OCI-LY1 (cell line): ENCODE results near the gene KCNJ12.
"Not testable (repeated sequence)": the region's sequence is repeated elsewhere in the genome, so short reads cannot be mapped to it uniquely, and the experiment has no call there.

ENCODE experiments used
- CTCF ChIP-seq: fragments of 200-600 bp; sonication (generic), shearing (Covaris generic); IDR thresholded peaks from 2 replicates; pipeline ENCODE4 v1.5.1; 2017; ENCODE audit warnings: mild to moderate bottlenecking, antibody characterized with exemption, low read length, moderate library complexity, mixed read lengths
- EZH2 ChIP-seq: fragments of 200-600 bp; sonication (generic), shearing (Covaris generic); IDR thresholded peaks from 2 replicates; pipeline ENCODE4 v1.8.0; 2017; ENCODE audit warnings: borderline replicate concordance, mixed run types, mild to moderate bottlenecking, antibody characterized with exemption, low read length, moderate library complexity, mixed read lengths

GRCh38 chr17:21434976-21435375 lies 58.8 kb downstream of the KCNJ12 start:
- not testable (repeated sequence) for TF ChIP-seq CTCF, EZH2
